NCI-H1048 (cell line): ENCODE results near the gene SPPL3.
"Not testable (repeated sequence)": the region's sequence is repeated elsewhere in the genome, so short reads cannot be mapped to it uniquely, and the experiment has no call there.

ENCODE experiments used
- DNase-seq: peaks from one replicate; lab custom pipeline; 2025; lab: John Stamatoyannopoulos, UW

The SPPL3 gene

DNA sequence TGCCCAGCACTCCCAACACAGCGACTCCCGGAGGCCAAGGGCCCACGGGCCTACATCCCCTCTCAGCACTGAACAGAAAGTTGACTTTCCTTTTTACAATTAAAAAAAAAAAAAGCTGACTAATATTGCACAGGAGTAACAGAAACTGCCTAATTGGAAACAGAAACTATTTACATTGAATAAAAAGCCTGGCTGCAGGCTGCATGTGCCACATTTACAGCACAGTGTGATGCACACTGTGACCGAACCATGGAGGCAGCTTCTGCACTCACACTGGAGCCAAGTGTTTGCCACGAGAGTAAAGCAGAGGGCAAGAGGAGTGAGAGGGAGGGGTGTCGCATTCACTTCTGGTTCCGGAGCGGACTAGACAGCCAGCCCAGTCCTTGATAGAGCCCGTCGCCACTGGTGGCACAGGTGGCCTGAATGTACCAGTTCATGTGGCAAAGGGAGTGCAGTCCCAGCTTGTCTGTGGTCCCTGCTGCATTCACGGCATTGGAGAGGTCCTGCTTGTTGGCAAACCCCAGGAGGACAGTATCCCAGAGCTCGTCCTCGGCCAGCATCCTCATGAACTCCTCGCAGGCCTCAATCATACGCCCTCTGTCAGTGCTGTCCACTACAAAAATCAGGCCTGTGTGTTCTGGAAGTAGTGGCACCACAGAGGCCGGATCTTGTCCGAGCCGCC, 59.2 kb downstream of the SPPL3 start:
- DNase-seq, result no peak

- no peak for DNase-seq
Measured at GRCh38 chr12:120844297-120844696, 59.9 kb downstream of the SPPL3 start.

DNA sequence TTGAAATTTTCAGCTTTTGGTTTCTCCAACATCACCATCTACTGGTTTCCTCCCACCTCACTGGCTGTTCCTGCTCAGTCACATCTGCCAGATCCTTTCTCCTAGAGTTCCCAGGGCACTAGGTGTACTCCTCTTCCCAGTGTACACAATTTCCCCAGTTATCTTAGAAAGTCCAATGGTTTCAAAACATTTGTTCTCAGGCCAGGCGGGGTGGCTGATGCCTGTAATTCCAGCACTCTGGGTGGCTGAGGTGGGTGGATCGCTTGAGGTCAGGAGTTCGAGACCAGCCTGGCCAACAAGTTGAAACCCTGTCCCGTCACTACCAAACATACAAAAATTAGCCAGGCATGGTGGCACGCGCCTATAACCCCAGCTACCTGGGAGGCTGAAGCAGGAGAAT, 60.7 kb downstream of the SPPL3 start:
- no peak for DNase-seq

GRCh38 chr12:120842595-120842994, 61.6 kb downstream of the SPPL3 start:
- no peak for DNase-seq

GRCh38 chr12:120841525-120841924, 62.6 kb downstream of the SPPL3 start:
- no peak for DNase-seq

DNA sequence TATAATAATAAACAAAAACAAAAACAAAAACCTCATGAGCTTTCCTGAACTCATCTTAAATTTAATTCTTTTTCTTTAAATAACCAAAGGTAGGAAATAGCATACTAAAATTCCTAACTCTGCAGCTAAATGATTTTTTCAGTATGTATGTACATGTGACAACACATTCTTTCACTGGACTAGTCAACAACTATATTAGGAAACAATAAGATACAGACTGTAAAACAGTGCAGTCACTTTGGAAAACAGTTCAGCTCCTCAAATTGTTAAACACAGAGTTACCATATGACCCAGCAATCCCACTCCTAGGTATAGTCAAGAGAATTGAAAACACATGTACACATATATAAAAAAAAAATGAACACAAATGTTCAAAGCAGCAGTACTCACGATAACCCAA, 64.7 kb downstream of the SPPL3 start:
- no peak for DNase-seq

GRCh38 chr12:120838629-120839383, 65.4 kb downstream of the SPPL3 start:
- DNase-seq, result not testable (repeated sequence)

DNA sequence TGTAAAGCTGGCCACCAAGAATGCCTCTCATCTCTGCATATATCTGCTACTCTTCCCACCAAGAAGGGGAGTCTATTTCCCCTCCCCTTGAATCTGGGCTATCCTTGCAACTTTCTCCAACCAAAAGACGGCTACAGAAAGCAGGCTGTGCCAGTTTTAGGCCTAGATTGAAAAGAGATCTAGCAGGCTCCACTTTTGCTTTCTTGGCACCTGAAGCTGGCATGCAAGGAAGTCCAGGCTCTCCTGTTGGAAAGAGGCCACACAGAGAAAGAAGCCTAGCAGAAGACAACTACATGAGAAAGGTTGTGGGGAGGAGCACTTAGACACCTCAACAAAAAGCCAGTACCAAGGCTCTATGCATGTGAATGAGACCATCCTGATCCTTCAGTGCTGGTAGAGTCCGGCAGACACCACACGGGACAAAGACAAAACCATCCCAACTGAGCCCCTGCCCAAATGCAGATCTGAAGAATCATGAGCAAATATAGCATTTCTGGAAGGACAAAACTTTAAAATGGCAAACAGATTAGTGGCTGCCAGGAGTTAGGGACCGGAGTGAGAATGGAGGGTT, 68.0 kb downstream of the SPPL3 start:
- no peak for DNase-seq

GRCh38 chr12:120835657-120836056, 68.5 kb downstream of the SPPL3 start:
- DNase-seq, result no peak

DNA sequence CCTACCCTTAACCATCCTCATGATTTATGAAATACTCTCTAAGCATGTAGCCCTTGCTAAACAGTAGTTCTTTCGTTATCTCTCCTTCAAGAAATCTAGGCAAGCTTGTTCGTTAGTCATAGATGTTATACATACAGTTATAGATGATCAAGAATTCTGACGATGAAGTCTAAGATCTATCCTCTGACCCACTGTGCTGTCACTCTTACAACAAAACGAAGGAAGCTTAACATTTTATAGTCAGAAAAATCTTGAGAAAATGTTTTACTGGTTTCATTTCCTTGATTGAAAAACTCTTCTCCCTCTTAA, 68.9 kb downstream of the SPPL3 start:
- no peak for DNase-seq

- no peak for DNase-seq
Measured at GRCh38 chr12:120834489-120835303, 69.5 kb downstream of the SPPL3 start.

DNA sequence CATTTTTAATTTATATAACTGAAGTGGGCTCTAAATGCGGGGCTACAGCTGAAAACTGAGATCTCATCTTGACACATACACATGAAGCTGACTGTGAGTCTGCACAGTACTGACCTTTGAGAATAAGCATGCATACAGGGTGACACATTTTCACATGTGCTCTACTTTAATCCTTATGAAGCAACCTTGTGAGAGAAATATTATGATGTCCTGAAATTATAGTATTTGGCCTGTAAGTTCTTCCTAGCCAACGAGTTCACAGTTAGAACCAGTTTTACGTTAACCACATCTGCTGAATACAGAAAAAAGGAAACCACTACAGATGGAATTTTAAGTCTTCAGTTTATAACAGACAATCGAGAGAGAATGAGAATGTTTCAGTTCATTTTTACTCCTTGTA, 70.3 kb downstream of the SPPL3 start:
- DNase-seq, result no peak

- DNase-seq, result no peak
Measured at GRCh38 chr12:120832737-120833136, 71.4 kb downstream of the SPPL3 start.

DNA sequence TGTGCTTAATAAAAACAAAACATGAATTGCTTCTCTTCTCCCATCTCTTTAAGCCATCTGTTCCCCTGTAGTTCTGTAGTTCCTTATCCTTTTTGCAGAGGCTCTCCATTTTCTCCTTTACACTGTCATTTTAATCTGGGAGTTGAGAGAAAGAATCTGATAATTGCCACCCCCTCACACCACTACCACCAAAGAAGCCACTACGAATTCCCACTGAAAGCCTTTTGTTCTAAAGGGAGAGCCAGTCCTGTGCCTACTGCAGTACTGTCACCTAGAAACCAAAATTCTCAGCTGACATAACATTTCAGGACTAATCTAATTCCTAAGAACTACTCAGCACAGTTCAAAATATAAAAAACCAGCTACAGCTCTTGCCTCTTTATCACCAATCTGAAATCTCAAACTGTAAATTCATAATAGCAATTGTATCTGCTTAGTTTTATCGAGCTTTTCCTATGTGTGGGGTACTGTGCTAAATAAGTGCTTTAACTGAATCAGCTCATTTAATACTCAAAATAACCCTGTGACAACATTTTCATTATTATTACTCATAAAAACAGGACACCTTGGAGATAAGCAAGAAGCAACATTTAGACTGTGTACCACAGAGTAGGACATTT, 72.4 kb downstream of the SPPL3 start:
- DNase-seq, result no peak

DNA sequence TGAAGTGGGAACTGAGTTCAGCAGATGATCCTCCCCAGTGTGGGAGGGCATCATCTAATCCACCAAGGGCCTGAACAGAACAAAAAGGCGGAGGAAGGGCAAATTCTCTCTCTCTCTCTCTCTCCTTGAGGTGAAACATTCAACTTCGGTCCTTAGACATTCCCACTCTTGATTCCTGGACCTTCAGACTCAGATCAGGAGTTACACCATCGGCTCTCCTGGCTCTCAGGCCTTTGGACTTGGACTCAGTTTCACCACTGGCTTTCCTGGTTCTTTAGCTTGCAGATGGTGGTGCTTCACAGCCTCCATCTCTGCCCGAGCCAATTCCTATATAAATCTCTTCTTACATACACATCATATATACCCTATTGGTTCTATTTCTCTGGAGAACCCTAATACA, 73.2 kb downstream of the SPPL3 start:
- no peak for DNase-seq

GRCh38 chr12:120830052-120830940, 73.9 kb downstream of the SPPL3 start:
- DNase-seq, result no peak

GRCh38 chr12:120826335-120826734, 77.8 kb downstream of the SPPL3 start:
- DNase-seq, result no peak

GRCh38 chr12:120825337-120825736, 78.8 kb downstream of the SPPL3 start:
- DNase-seq, result no peak

DNA sequence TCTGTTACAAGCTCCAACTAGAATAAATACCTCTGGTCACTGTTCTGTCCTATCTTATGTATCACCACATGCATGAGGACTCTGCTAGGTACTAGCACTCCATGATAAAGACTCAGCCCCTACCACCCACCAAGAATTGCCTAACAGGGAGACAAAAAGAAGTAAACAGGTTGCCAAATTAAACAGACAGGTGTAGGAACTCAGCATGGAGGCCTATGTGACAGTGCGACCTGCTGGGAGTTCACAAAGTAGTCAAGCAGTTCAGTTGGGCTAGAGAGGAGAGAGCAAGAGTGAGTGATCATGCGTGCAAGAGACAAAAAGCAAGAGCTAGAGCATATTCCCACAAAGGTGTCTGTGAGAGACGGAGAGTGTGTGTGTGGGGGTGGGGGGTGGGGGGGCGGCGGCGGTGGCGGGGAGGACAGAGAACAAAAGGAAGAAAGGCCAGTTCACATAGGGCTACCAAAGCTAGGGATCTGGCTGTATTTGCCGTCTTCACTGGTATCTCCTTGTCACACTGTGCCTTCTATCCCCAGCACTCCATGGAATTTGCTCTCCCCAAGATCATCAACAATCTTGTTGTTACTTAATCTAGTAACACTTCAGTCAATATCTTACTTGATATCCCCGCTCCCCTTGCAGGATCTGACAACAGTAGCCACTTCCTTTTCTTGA, 81.2 kb downstream of the SPPL3 start:
- no peak for DNase-seq

GRCh38 chr12:120821878-120822277, 82.3 kb downstream of the SPPL3 start:
- no peak for DNase-seq
